Activated T-cell treated with anti-CD3 and anti-CD28 coated beads, Interleukin-2, amount 50 U/mL, for 4 hours (primary cell): ENCODE results near the gene COL18A1. TPM values are rescaled to one million over a fixed set of nuclear protein-coding genes. Genes with fewer than 3 reads are reported as not detected.

Experiments
- ATAC-seq, 2 donors: fragments of 200-7000 bp; cut with Tn5 transposase; one replicate each; pipeline ENCODE4 v1.10.0; 2021
- DNase-seq: peaks from one replicate; pipeline ENCODE4 v3.0.0-alpha.2; 2020
- H3K27me3 Mint-ChIP-seq: one replicate; pipeline ENCODE4 v1.8.0; 2021; ENCODE audit warnings: low read depth, mixed read lengths
- H3K36me3 Mint-ChIP-seq: one replicate; pipeline ENCODE4 v1.8.0; 2022; ENCODE audit warnings: mixed read lengths; ENCODE audit not compliant: insufficient read depth
- H3K4me1 Mint-ChIP-seq: one replicate; pipeline ENCODE4 v1.8.0; 2021; ENCODE audit warnings: low read depth, mixed read lengths
- H3K4me3 Mint-ChIP-seq: one replicate; pipeline ENCODE4 v1.8.0; 2021; ENCODE audit warnings: mild to moderate bottlenecking, moderate library complexity, mixed read lengths
- H3K9me3 Mint-ChIP-seq: one replicate; pipeline ENCODE4 v1.8.0; 2021; ENCODE audit warnings: mixed read lengths
- total RNA-seq, 3 donors: library from RNA; stranded (reverse); gene quantifications; one replicate each; pipeline ENCODE4 v1.2.1, GENCODE V29; 2021

The COL18A1 gene
- total RNA-seq, 3 donors from 2014 or later = 15.0 to 19.9 (median 15.4) TPM

DNA sequence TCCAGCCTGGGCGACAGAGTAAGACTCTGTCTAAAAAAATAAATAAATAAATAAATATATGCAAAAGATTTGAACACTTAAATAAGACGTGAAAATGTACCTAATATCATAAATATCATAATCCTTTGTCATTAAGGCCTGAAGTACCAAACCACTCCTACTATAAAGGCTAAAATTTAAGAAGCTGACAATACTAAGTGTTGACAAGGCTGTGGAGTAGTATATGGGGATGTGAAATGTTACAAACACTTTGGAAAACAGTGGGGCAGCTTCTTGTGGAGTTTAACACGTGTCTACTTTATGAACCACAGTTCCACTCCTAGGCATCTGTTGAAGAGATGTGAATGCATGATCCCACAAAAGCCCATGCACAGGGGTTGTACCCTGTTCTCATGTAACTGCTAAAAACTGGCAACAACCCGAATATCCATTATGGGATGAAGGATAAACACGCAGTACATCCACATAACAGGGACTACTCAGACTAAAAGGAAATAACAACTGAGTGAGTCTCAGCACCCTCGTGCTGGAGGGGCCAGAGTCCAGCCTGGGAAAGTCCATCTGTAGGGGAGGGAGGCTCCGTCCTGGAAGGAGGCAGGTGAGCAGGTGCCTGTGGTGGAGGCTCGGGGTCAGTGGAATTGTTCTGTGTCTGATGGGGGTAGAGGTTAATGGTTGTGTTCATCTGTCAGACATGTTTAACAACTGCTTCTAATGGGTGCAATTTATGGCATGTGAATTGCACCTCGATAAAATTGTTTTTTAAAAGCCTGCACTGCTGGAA, 143.9 kb downstream of the COL18A1 start:
- Mint-ChIP-seq H3K27me3 (no peaks in the 10 kb centered on the region), H3K36me3 (no peaks in the 10 kb centered on the region), H3K4me3 (no peak overlapping the region), H3K9me3 (no peaks in the 10 kb centered on the region), H3K4me1 (peaks cover 35% of the 10 kb centered on the region)
- DNase-seq = no peak
- ATAC-seq = no peak

DNA sequence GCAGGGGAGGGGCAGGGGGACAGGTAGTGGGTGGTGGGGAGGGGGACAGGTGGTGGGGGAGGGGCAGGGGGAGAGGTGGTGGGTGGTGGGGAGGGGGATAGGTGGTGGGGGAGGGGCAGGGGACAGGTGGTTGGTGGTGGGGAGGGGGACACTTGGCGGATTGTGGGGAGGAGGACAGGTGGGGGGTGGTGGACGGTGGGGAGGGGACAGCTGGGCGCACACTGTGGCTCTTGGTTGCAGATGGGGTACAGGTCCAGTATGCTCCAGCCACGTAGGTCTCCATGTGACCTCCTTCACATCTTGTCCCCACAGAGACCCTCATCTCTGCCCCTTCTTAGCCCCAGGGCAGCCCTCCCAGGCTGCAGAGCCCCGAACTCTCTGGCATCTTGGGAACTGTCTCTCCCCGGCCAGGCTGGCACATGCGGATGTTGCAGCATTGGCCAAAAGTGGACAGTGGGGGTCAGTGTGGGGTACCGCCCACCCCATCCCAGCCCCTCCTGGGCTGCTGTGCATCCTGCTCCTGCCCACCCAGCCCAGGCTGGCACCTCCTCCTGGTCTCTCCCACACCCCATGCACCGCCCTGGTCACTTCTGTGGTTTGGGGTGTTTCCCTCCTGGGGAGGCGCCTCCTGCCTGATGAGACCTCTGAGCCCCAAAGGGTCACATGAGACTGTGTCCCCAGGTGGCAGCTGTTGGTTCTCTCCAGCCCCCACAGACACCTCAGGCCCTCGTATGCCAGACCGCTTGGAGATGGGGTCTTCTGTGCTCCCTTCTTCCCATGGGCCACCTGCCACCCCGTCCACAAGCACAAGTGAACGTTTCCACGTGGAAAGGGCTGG, 144.9 kb downstream of the COL18A1 start:
- Mint-ChIP-seq H3K9me3 (no peaks in the 10 kb centered on the region), H3K36me3 (no peaks in the 10 kb centered on the region), H3K27me3 (no peaks in the 10 kb centered on the region), H3K4me3 (peak overlapping the region; percentile 65), H3K4me1 (peaks cover 40% of the 10 kb centered on the region)
- no peak for ATAC-seq
- no peak for DNase-seq

DNA sequence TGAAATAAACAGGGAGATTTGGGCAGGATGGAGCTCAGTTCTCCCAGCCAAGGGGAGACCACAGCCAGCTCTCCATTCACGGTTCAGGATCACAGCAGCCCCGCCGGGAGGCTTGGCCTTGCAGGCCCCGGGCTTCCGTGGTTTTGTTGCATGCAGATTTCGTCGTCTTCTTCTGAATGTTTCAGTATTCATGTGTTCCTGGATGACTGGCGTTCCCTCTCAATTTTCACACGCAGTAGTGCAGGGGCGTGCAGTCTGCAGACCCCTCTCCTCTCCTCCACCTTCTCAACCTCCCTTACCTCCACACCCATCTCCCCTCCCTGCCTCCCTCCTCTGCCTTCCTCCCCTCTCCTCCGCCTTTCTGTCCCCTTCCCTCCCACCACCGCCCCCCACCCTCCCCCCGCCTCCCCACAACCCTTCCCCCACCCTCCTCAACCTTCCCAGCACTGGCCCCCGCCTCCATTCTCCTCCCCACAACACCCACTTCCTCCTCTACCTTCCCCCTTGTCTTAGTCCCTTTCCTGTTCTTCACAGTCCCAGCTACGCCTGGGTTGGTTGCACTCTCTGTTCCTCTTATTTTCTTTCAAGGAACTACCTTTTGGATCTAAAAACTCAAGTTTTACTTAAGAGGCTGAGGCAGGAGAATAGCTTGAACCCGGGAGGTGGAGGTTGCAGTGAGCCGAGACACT, 145.7 kb downstream of the COL18A1 start:
- no peaks in the 10 kb centered on the region for H3K9me3 Mint-ChIP-seq
- peak; percentile 41 to 44 for ATAC-seq
- H3K27me3 Mint-ChIP-seq = no peaks in the 10 kb centered on the region
- H3K4me3 Mint-ChIP-seq = peak overlapping the region; percentile 78
- no peaks in the 10 kb centered on the region for H3K36me3 Mint-ChIP-seq
- peaks cover 40% of the 10 kb centered on the region for H3K4me1 Mint-ChIP-seq
- no peak for DNase-seq

DNA sequence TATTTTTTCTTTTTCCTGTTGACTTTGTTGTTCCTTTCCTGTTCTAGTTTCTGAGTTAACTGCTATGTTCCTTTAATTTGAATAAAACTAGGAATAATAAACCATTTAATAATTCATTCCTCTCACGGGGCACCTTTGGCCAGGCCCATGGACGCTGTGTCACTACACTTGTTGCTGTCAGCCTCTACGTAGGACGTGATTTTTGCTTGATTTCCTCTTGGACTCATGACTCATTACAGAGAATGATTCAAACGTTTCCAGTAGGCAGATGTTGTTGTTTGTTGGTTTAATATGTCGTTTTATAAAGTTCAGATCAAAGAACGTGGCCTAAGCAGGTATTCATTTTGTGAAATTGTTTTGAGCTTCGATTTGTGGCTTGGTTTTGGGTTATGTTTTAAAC, 146.4 kb downstream of the COL18A1 start:
- peak overlapping the region; percentile 78 for H3K4me3 Mint-ChIP-seq
- H3K27me3 Mint-ChIP-seq = no peaks in the 10 kb centered on the region
- H3K4me1 Mint-ChIP-seq = peaks cover 40% of the 10 kb centered on the region
- no peaks in the 10 kb centered on the region for H3K36me3 Mint-ChIP-seq
- no peaks in the 10 kb centered on the region for H3K9me3 Mint-ChIP-seq
- DNase-seq = peak; percentile 38
- ATAC-seq = peak; percentile 61 to 66

DNA sequence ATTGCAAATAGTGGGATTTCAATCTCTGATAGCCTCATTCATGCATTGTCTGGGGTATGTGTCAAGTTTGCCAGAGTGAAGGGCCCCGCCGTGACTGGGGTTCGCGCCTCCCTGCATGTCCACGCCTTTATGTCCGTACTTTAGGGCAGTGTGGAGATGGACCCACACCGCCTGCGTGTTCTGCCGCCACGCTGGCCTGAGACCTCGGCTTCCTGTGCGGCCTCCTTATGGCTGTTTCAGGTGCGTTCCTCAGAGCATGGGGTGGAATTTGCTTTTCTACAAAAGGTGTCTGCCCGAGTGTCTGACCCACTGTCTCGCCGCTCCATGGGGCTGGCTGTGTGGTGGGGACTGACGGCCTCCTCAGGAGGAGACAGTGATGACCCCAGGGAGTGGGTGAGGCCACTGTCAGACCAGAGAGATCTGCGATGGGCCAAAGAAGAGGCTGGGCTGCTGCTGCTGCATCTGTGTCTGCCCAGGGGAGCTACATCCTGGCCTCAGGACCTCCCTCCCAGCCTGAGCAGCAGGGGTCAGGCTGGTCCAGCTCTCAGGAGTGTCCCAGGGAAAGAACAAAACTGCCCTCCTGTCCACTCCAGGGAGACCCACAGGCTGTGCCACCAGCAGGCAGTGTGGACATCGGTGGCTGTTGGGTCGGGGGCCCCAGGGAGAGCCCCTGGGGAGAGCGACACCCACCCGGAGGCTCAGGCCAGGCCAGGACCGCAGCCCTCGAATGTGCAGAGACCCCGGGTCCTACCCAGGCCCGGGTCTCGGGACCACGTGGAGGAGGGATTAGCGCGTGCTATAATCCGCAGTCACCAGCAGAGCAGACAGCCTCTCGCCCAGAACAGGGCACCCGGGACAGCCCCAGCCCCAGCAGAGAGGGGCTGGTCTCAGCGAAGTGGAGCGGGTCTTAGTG, 147.1 kb downstream of the COL18A1 start:
- peak overlapping the region; percentile 78 for H3K4me3 Mint-ChIP-seq
- ATAC-seq = peak; percentile 0 to 2
- no peaks in the 10 kb centered on the region for H3K9me3 Mint-ChIP-seq
- H3K4me1 Mint-ChIP-seq = peaks cover 40% of the 10 kb centered on the region
- DNase-seq = no peak
- H3K27me3 Mint-ChIP-seq = no peaks in the 10 kb centered on the region
- no peaks in the 10 kb centered on the region for H3K36me3 Mint-ChIP-seq

DNA sequence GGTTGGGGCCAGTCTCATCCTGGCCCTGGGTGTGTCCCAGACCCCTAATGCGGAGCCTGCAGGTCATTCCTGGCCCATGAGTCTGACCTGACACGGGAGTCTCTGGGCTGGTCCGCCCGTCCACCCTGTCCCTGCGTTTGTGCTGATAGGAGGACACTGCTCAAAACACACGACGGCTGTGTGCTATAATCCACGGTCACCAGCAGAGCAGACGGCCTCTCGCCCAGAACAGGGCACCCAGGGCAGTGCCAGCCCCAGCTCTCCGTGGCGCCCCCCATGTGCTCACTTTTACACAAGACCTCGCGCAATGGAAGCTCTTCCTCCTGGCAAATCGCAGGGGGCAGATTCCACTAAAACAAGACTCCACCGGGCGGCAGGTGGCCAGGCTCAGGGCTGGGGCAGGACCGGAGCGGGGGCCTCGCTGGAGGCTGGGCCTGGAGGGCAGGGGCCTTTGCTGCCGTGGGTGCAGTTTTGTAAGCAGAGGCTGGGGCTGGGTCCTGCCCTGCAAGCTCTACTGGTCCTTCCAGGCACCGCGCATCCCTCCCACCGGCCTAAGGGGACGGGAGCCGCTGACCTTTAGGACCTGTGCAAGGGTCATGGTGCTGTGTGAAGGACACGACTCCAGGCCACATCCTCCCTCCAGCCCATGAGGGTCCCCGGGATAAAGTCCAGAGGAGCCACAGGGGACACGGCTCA, 147.9 kb downstream of the COL18A1 start:
- ATAC-seq (no peak), DNase-seq (no peak)
- Mint-ChIP-seq H3K9me3 (no peaks in the 10 kb centered on the region), H3K27me3 (no peaks in the 10 kb centered on the region), H3K36me3 (no peaks in the 10 kb centered on the region), H3K4me3 (no peak overlapping the region), H3K4me1 (peaks cover 38% of the 10 kb centered on the region)

DNA sequence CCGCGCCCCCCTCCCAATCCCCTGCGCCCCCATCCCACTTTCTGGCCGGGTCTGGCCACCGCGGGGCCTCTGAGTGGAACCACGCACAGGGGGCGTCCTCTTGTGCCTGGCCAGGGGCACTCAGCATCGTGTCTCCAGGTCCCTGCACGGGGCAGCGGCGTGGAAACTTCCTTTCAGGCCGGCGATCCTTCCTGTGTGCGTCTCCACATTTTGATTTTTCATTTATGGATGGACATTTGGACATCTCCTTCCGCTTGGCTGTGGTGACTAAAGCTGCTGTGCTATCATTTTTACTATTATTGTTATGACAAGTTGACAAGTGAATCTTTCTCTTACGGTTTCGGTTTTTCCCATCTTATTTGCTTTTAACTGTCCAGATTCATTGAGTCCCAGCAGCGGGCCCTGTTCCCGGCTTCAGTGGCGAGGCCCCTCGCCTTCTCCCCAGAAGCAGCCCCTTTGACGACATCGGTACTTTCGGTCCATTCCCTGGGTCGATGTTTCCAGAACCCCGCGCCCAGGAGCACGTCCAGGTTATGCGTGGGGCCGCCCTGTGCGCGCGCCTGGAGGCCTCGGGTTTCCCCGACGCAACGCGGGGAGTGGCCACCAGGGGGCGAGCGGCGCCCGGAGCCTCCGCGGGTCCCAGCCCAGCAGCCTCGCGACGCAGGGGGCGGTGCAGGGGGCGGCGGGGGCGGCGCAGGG, 149.7 kb downstream of the COL18A1 start:
- DNase-seq (peak; percentile 91), ATAC-seq (peak; percentile 63 to 69)
- Mint-ChIP-seq H3K27me3 (no peaks in the 10 kb centered on the region), H3K9me3 (no peaks in the 10 kb centered on the region), H3K36me3 (no peaks in the 10 kb centered on the region), H3K4me1 (peaks cover 30% of the 10 kb centered on the region), H3K4me3 (peak overlapping the region; percentile 90)

DNA sequence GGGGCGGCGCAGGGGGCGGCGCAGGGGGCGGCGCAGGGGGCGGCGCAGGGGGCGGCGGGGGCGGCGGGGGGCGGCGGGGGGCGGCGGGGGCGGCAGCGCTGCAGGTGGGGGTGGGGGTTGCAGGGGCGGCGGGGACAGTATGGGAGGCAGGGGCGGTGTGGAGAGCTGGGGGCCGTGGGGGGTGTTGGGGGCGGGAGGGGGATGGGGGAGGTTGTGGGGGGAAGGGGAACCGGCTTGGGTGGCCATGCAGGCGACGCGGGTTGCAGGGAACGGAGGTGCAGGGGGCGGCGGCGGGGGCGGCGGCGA, 150.2 kb downstream of the COL18A1 start:
- no peak overlapping the region for H3K4me3 Mint-ChIP-seq
- H3K4me1 Mint-ChIP-seq = peaks cover 28% of the 10 kb centered on the region
- no peaks in the 10 kb centered on the region for H3K27me3 Mint-ChIP-seq
- DNase-seq (no peak), ATAC-seq (no peak)
- no peaks in the 10 kb centered on the region for H3K9me3 Mint-ChIP-seq
- H3K36me3 Mint-ChIP-seq = no peaks in the 10 kb centered on the region

DNA sequence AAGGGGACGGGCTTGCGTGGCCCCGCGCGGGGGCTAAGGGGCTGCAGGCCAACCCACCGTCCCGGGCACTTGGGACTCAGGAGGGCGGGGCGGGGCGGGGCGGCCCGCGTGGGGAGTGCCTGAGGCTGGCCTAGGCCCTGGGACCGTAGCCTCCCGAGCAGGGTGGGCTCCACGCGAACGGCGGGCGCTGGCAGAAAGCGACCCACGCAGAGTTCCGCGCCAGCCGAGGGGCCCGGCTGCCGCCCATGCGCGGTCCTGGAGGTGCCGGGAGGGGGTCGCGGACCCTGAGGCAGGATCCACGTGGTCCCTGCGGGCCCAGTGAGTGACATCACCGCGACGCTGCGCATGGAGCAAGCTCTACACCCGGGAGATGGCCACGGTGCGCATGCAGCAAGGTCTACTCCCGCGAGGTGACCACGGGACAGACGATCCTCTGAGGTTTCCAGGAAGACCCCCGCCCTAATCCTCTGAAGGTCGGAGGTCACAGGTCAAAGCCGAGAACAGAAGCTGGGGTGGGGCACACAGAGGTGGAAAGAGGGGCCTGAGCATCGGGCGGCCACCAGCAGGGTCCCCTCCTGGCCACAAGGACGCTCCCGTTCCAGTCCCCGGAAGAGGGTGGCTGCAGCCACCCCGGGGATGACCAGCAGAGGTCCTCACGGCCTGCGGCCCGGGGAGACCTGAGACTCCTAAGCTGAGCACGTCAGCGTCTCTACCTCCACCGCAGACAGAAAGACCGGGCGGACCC, 150.8 kb downstream of the COL18A1 start:
- DNase-seq (peak; percentile 53), ATAC-seq (peak; percentile 41 to 44)
- Mint-ChIP-seq H3K4me1 (peaks cover 23% of the 10 kb centered on the region), H3K4me3 (peak overlapping the region; percentile 38), H3K36me3 (no peaks in the 10 kb centered on the region), H3K9me3 (no peaks in the 10 kb centered on the region), H3K27me3 (peaks cover 2% of the 10 kb centered on the region)

DNA sequence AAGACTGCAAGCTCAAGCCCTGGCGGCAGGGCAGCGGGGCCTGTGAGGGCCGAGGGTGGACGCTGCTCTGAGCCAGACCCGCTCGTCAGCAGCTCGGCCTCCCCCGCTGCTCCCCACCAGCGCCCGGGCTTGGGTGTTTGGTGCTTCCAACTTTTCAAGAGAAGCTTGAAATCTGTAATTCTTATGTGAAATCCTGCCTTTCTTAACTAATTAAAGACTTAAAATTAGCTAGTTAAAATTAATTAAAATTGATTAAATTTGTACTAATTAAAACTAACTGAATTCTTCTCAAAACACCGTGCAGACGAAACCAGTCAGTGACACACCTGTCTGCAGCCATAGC, 151.3 kb downstream of the COL18A1 start:
- H3K36me3 Mint-ChIP-seq = no peaks in the 10 kb centered on the region
- H3K4me3 Mint-ChIP-seq = no peak overlapping the region
- peaks cover 2% of the 10 kb centered on the region for H3K27me3 Mint-ChIP-seq
- H3K9me3 Mint-ChIP-seq = no peaks in the 10 kb centered on the region
- H3K4me1 Mint-ChIP-seq = peaks cover 19% of the 10 kb centered on the region
- no peak for DNase-seq
- ATAC-seq = no peak

DNA sequence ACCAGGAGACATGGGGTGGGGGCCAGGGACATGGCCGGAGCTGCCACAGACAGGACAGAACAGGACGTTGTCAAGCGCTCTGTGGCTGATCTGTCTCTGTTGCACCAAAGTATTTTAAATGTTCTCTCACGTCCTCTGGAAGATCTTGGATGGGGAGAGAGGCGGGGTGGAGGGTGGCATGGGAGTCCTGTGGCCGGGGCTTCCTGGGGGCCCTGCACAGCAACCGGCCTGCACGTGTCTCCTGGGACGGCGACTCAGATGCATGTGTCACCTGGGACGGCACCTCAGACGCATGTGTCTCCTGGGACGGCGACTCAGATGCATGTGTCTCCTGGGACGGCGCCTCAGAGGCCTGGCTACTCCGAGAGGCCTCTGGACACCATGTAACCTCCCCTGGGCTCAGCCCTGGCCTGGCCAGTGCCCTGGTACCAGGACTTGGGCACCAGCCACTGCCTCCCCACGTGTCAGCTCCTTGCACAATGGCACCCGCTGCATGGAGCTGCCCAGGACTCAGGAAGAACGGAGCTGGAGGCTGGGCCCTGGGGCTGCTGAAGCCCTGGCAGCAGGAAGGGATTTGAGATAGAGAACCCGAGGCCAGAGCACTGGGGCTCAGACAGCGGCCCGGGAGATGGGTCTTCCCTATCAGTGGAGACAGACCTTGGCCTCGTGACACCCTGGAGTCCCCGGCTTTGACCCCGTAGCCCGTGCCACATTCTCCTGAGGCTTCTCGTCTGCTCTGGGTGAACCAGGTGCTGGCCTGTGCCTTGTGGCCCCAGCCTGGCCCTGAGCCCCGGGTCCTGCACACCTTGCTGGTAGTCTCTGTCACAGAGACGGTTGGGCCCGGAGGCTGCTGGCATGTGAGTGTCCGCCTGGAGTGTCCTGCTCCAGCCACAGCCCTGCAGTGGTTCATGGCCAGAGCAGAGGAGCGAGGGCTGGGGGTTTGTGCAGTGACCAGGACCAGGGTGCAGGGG, 152.0 kb downstream of the COL18A1 start:
- peaks cover 2% of the 10 kb centered on the region for H3K27me3 Mint-ChIP-seq
- peaks cover 12% of the 10 kb centered on the region for H3K4me1 Mint-ChIP-seq
- H3K4me3 Mint-ChIP-seq = peak overlapping the region; percentile 13
- no peaks in the 10 kb centered on the region for H3K9me3 Mint-ChIP-seq
- DNase-seq = peak; percentile 5
- H3K36me3 Mint-ChIP-seq = no peaks in the 10 kb centered on the region
- ATAC-seq = no peak
